ENCODE results near the gene MYH7.

- TF ChIP-seq CTCF (IDR thresholded peaks at IDR 0.05), result no peak
- no peak for TF ChIP-seq ZFX (IDR thresholded peaks at IDR 0.05; ENCODE audit: borderline replicate concordance)
Observed at GRCh38 chr14:23401291-23401690, 34.2 kb downstream of the MYH7 start.
